HG03565 (cell line): ENCODE results near the gene CCDC87.
"Not testable (repeated sequence)": the region's sequence is repeated elsewhere in the genome, so short reads cannot be mapped to it uniquely, and the experiment has no call there.

Source experiments
- ATAC-seq: cut with Tn5 transposase; IDR thresholded peaks from one replicate; pipeline ENCODE4 v1.9.1; 2021; ENCODE audit warnings: mild to moderate bottlenecking, moderate library complexity; ENCODE audit not compliant: unreplicated experiment

The CCDC87 gene, protein sequence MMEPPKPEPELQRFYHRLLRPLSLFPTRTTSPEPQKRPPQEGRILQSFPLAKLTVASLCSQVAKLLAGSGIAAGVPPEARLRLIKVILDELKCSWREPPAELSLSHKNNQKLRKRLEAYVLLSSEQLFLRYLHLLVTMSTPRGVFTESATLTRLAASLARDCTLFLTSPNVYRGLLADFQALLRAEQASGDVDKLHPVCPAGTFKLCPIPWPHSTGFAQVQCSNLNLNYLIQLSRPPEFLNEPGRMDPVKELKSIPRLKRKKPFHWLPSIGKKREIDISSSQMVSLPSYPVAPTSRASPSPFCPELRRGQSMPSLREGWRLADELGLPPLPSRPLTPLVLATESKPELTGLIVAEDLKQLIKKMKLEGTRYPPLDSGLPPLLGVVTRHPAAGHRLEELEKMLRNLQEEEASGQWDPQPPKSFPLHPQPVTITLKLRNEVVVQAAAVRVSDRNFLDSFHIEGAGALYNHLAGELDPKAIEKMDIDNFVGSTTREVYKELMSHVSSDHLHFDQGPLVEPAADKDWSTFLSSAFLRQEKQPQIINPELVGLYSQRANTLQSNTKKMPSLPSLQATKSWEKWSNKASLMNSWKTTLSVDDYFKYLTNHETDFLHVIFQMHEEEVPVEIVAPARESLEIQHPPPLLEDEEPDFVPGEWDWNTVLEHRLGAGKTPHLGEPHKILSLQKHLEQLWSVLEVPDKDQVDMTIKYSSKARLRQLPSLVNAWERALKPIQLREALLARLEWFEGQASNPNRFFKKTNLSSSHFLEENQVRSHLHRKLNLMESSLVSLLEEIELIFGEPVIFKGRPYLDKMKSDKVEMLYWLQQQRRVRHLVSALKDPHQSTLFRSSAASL

DNA sequence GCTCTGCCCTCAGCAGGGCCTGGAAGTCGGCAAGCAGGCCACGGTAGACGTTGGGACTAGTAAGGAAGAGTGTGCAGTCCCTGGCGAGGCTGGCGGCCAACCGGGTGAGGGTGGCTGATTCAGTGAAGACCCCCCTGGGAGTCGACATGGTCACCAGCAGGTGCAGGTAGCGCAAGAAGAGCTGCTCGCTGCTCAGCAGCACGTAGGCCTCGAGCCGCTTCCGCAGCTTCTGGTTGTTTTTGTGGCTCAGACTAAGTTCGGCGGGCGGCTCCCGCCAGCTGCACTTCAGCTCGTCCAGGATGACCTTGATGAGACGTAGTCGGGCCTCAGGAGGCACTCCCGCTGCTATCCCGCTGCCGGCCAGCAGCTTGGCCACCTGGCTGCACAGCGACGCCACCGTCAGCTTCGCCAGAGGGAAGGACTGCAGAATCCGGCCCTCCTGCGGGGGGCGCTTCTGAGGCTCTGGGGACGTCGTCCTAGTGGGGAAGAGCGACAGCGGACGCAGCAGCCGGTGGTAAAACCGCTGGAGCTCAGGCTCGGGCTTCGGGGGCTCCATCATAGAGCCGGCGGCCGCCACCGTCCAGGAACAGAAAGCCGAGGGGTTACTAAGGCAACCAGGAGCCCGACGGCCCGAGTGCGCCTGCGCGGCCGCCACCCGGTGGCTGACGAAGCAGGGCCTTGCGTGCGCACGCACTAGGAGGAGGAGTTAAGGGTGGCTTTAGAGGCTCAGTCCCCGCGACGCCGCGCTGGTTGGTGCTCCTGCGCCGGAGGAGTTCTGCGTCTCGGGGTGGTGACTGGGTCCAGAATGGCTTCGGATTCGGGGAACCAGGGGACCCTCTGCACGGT is at the start of gene CCDC87, which contains the start of gene CCS:
TSS of gene CCDC87 (minus strand) at position 607 of the 846 bp plus-strand sequence. CDS start at position 559, 48 bp downstream.
TSS of gene CCS (plus strand) at position 729 of the 846 bp plus-strand sequence. CDS start at position 806, 77 bp downstream.
- ATAC-seq: peak; percentile 94

DNA sequence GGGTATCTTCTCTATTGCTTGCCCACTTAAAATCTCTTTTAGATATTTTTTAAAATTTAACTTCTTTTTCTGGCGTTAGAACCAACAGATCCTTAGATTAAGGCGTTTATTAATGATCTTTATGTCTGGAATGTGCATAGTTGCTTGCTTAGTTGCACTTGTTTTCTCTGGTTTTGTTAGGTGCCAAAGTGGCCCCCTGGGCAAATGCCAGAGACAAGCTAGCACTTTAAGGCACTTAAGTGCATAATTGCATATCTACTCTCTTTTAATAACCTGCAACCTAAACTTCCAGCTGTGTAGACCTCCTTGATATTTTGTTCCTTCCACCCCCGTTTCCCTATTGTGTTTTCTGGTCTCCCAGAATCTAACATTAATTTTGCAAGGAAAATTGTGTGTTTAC is 49.0 kb upstream of the CCDC87 start:
- no peak for ATAC-seq

DNA sequence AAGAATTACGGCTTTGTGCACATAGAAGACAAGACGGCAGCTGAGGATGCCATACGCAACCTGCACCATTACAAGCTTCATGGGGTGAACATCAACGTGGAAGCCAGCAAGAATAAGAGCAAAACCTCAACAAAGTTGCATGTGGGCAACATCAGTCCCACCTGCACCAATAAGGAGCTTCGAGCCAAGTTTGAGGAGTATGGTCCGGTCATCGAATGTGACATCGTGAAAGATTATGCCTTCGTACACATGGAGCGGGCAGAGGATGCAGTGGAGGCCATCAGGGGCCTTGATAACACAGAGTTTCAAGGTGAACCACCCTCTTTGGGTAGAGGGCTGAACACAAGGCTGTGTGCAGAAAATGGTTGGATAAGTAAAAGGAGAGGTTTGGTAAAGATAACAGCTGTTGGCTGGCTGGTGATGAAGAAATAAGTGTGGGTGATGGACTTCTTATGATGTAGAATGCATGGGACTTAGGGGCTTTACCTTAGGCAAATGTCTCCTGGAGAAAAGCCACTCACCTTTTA is 47.0 kb upstream of the CCDC87 start:
- ATAC-seq: not testable (repeated sequence)

DNA sequence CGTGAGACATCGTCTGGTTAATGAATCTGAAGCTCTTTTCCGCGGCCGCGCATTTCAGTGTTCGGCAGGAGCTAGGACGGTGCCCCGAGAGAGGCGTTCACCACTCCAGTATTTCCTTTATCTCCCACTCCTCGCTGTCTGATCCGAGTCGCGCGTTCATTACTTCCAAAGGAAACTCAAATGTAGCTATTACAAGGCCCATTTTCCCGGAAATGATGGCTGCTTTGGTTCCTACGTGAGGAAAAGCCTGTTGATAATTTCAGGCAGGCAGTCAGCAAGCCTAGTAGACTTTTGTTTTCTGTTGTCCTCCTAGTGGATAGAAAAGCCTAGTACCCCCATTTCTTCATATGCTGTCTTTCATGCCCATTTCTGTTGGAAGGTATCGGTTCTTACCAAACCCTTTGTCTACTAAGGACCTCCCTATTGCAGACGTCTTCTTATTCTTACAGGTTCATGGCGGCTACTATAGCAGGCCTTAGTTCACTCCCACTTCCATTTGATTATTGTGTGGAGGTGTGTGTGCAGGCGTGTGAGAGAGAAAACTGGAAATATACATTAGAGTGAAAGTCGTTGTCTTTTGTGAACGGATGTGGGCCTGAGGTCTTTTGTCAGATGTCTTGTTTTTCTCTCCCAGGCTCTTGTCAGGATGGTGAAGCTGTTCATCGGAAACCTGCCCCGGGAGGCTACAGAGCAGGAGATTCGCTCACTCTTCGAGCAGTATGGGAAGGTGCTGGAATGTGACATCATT is 46.4 kb upstream of the CCDC87 start:
- ATAC-seq: no peak

DNA sequence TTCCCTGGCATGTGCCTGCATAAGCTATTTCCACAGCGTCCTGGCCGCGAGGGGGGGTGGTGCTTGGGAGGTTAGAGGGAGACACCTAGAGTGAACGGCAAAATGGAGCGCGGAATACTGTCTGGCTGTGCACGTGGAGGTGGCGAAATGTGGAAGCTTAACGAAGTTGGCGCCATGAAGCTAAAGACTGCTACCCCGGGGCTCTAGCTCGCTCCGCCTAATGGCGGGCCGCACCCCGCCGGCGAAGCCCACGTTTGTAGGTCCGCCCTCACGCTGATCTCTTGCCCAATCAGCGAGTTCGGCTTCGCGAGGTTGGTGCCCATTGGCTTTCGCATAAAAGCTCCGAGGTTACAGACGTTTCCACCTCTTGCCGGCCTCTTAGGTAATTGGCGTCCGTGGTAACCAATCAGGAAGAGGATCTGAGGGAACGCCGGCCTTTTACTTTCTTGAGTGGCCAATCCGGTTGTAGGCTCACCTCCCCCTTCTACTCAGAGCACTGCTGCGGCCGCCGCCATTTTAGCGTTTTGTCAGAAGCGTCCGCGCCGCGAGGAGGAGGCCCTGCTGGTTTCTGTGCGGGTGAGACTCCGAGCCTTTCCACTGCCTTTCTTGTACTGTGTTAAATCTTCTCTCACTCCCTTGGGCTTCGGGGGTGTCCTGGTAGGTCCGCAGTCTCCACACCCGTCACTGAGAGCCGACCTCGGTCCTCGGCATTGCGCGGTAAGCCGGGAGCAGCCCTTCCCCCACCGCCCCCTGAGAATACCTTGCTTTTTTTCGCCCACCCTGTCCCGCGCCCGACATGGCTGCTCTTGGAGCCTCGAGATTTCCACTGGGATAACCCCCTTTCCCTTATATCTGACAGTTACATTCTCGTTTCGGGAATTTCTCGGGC is 45.6 kb upstream of the CCDC87 start, which contains the start of gene RBM4:
TSS of gene RBM4 (plus strand) at position 527 of the 889 bp plus-strand sequence. CDS start 1,009 bp downstream, outside the sequence.
- peak; percentile 93 for ATAC-seq

DNA sequence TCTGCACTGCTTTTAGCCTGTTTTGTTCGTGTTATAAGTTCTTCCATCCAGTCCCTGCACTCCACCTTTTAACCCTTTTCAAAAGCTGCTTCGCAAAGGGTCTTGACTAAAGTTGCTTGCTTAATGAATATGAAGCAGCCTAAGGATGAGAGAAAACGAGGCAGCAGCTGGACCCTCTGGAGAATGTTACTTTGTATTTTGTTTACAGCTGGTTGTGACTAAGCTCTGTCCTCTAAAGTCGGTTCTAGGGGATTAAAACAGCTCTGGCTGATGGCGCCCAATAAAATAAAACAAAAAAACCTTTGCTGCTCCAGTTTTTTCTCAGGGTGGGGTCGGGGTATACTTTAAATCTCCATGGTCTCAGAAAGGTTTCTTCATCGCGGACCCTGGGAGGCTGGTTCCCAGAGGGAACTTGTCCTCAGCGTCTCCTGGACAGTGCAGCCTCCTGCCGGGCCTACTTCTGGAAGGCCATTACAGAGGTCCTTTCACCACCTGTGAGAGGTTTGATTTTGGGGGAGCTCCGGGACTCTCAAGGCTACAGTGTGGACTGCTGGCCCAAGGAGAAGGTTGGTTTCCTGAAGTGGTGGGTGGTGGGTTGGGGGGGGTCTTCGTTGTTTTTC is 44.8 kb upstream of the CCDC87 start:
- ATAC-seq: no peak

DNA sequence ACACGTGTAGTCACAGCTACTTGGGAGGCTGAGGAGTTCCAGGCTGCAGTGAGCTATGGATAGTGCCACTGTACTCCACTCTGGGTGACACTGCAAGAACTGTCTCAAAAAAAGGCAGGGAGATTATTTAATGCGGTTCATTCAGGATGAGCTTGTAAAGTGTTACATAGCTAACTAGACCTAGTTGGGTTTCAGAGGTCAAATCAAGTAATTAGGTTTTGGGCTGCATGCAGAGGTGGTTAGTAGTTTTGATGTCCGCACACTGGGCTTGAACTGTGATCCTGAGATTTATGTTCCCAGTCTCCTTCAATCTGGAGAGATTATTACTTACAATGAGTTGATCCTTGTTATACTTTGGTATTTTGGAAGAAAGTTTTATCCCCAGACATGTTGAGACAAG is 43.5 kb upstream of the CCDC87 start:
- no peak for ATAC-seq

DNA sequence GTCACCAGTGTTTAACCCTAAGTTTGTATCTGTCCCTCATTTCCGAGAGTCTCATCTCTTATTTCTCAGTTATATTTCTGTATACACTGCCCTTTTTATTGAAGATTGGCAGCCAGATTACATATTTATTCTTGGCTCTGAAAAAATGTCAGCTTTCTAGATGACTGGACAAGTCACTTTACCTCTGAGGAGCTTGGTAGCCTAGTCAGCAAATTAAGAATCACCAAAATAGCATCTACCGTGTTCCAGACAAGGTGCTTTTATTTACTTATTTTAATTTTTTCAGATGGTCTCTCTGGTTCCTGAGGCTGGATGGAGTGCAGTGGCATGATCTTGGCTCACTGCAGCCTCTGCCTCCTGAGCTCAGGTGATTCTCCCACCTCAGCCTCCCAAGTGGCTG is 40.1 kb upstream of the CCDC87 start:
- ATAC-seq: no peak

DNA sequence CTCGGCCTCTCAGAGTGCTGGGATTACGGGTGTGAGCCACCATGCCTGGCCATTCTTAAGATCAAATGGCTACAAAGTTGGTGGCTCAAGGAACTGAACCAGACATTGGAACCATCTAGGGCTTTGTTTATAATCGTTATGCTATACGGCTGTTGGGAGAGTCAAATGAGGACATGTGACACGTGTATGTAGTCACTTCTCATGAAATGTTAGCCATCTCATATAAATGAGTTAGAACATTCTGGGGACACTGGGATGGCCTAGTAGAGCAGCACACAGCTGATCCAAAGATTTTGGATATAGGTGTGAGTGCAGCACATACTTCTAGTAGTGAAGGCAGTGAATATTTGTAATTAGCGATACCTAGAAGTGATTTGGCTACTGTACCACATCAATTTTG is 39.0 kb upstream of the CCDC87 start:
- no peak for ATAC-seq

DNA sequence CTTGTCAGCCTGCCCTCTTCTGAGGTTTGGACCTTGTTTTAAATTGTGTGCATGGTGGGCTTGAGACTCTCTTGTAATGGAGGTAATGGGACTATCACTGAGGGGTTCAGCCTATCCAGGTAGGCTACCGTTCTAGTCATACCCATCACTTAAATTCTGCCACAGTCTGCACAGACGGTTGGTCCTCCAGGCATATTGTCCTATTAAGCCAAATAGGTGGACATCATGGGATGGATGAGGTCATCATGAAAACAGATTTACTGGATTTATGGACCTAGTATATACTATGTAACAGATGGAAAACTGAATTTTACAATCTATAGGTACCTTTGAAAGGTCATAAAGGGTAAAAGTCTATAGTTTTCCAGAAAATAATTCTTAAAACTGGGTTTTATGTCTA is 36.5 kb upstream of the CCDC87 start:
- no peak for ATAC-seq

DNA sequence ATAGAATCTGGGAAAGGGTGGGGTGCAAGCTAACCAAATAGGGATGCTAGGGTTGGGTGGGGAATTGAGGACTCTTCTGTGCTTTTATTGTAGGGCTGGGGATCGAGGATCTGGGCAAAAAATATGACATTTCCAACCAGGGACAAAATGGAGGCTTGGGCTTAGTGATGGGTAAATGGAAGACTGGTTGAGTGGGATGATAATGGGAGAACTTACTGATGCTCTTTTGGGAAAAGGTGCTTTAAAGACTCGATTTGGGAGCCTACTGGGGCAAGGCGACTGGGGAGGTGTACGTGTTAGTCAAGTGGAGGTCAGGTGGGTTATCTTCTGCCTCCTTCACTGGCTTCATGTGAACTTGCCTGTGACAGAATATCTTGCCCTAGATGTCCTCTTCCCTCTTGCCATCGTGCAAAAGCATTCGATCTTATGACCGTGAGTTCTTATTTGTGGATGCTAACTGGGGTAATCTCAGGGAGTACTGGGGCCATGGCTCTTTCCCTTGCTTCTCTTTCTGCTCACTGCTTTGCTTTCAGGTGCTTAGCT is 35.3 kb upstream of the CCDC87 start:
- ATAC-seq: no peak

DNA sequence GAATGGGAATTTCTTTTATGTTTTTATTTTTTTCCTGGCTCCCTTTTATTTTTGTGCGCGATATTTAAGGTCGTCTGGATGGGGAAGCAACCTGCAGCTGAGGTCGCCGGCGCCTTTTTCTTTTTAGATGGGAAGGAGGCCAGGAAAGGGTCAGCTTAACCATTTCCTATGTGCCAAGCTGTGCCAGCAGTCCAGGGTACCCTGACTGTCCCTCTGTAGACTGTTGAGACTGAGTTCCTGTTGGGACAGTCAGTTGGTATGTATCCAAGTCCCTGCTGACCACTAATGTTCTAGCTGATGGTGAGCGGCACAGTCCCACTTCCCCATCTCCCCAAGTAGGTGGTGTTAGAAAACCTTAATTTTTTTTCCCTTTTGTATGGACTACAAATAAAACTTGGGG is 34.1 kb upstream of the CCDC87 start:
- no peak for ATAC-seq

DNA sequence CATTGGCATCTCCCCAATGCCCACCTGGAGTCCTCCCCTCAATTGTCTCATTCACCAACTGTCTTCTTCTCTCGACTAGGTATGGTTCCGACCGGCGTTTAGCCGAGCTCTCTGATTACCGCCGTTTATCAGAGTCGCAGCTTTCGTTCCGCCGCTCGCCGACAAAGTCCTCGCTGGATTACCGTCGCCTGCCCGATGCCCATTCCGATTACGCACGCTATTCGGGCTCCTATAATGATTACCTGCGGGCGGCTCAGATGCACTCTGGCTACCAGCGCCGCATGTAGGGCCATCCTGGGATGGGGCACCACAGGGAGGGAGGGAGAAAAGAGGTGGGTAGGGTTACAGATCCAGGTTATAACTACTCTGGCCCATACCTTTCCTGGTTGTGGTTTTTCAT is 33.5 kb upstream of the CCDC87 start:
- ATAC-seq: no peak

DNA sequence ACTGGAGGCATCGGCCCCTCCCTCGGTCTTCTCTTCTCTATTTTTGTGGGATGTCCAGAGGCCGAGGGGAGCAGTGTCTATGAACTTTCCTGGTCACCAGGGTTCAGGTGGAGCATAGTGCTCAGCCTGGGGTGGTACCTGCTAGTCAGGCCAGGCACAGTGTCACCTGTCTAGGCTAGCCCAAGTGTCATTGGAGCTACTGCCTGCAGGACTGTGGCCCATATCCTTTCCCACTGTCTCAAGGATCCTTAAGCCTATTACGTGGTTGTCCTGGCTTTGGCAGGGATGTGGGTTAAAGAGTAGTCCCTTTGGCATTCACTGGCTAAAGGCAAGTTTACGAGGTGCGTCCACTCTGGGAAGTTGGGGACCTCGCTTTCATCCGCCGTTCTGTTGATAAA is 32.9 kb upstream of the CCDC87 start:
- no peak for ATAC-seq

DNA sequence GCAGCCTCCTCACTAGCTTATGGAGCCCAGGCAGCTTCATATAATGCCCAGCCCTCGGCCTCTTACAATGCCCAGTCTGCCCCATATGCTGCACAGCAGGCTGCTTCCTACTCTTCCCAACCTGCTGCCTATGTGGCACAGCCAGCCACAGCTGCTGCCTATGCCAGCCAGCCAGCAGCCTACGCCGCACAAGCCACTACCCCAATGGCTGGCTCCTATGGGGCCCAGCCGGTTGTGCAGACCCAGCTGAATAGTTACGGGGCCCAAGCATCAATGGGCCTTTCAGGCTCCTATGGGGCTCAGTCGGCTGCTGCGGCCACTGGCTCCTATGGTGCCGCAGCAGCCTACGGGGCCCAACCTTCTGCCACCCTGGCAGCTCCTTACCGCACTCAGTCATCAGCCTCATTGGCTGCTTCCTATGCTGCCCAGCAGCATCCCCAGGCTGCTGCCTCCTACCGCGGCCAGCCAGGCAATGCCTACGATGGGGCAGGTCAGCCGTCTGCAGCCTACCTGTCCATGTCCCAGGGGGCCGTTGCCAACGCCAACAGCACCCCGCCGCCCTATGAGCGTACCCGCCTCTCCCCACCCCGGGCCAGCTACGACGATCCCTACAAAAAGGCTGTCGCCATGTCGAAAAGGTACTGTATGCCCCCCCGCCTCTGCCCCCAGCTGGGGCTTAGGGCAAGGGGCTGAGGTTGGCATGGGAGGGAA is 32.3 kb upstream of the CCDC87 start:
- no peak for ATAC-seq

DNA sequence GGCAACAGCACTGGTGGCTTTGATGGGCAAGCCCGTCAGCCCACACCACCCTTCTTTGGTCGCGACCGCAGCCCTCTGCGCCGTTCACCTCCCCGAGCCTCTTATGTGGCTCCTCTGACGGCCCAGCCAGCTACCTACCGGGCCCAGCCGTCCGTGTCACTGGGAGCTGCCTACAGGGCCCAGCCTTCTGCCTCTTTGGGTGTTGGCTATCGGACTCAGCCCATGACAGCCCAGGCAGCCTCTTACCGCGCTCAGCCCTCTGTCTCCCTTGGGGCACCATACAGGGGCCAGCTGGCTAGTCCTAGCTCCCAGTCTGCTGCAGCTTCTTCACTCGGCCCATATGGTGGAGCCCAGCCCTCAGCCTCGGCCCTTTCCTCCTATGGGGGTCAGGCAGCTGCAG is 31.6 kb upstream of the CCDC87 start:
- no peak for ATAC-seq

DNA sequence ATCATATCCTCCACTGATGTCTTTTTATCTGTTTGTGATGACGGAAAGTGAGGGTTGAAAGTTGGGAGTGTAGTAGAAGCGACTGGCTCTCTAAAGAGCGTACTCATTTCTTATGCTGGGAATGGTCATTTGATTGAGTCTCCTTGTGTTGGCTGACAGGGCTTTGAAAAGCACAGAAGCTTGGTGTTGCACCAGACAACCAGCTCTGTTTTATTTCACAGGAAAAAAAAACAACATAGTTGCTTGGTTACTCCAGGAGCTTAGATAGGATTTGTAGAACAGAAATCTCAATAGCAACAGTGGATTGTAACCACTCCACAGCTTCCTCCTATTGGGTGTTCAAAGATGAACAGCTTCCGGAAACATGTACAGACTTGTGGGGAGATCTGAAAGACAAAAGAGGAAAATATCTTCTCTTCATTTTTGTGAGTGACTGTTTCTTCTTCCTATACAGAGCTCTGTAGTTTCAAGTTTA is 26.3 kb upstream of the CCDC87 start:
- no peak for ATAC-seq
